Lung (tissue), 12 donors: ENCODE data around the gene PEX16. TPM values are rescaled to one million over a fixed set of nuclear protein-coding genes. Genes with fewer than 3 reads are reported as not detected.

Experiments
- ATAC-seq: fragments of 200-7000 bp; cut with Tn5 transposase; one replicate; pipeline ENCODE4 v1.9.1; 2020; ENCODE audit warnings: moderate number of reproducible peaks; ENCODE audit not compliant: insufficient read depth, low FRiP score
- DNase-seq, 3 donors: peaks; one replicate each; pipeline ENCODE4 v3.0.0-alpha.2; 2013 to 2017
- H3K27ac ChIP-seq, 2 donors: one replicate each; pipeline ENCODE4 v1.5.1; 2013; ENCODE audit warnings: mild to moderate bottlenecking in 2 of 2, moderate library complexity in 2 of 2, control low read depth in 1 of 2, inconsistent platforms in 1 of 2, low read depth in 1 of 2, low read length in 1 of 2
- H3K27me3 ChIP-seq, 3 donors: one replicate each; pipeline ENCODE4 v1.5.1; 2013; ENCODE audit warnings: low read length in 2 of 3; ENCODE audit not compliant: control insufficient read depth in 3 of 3, insufficient read depth in 3 of 3
- H3K36me3 ChIP-seq, 4 donors: one replicate each; pipeline ENCODE4 v1.5.1; 2013; ENCODE audit warnings: low read length in 4 of 4, mild to moderate bottlenecking in 1 of 4, moderate library complexity in 1 of 4; ENCODE audit not compliant: control insufficient read depth in 4 of 4, insufficient read depth in 4 of 4
- H3K4me1 ChIP-seq, 5 donors: one replicate each; pipeline ENCODE4 v1.5.1; 2013; ENCODE audit warnings: low read length in 5 of 5, mild to moderate bottlenecking in 2 of 5, moderate library complexity in 1 of 5; ENCODE audit not compliant: control insufficient read depth in 5 of 5, insufficient read depth in 5 of 5
- H3K4me3 ChIP-seq: one replicate; pipeline ENCODE4 v1.5.1; 2013; ENCODE audit warnings: mild to moderate bottlenecking, control low read depth, moderate library complexity
- H3K9ac ChIP-seq, 2 donors: one replicate each; pipeline ENCODE4 v1.5.1; 2013; ENCODE audit warnings: low read length in 2 of 2, control low read depth in 1 of 2; ENCODE audit not compliant: insufficient read depth in 1 of 2
- H3K9me3 ChIP-seq, 4 donors: one replicate each; pipeline ENCODE4 v1.5.1; 2013; ENCODE audit warnings: low read length in 3 of 4, mild to moderate bottlenecking in 1 of 4, moderate library complexity in 1 of 4; ENCODE audit not compliant: control insufficient read depth in 4 of 4, insufficient read depth in 3 of 4
- CTCF ChIP-seq: IDR thresholded peaks from 2 replicates; pipeline ENCODE4 v1.5.1; 2012; ENCODE audit warnings: mild to moderate bottlenecking; ENCODE audit errors: control extremely low read depth, extremely low read depth
- WGBS, 2 donors: extraction: QIAGEN DNeasy Blood & Tissue Kit; methylation state at CpG; one replicate each; pipeline ENCODE4 v1.1.7; 2013; 5-methylcytosine and 5-hydroxymethylcytosine counted together
- polyA plus RNA-seq, 2 donors: library from polyadenylated mRNA; stranded (reverse); fragments of 200-250 nt; gene quantifications; one replicate each; pipeline ENCODE4 v1.2.1, GENCODE V29; 2013
- total RNA-seq, 2 donors: library from RNA; depleted of rRNA in 1 of 2; stranded (reverse); fragments of >200 nt in 1 of 2; gene quantifications; one replicate each; pipeline ENCODE4 v1.2.1, GENCODE V29; 2014 to 2021
- donor health status: control.
- donor health status: control.
- donor health status: Bipolar disorder and iron deficiency.
- donor health status: healthy.
- donor health status: DM: yes; HTN: yes; CAD: no.

PEX16 gene
- total and polyA plus RNA-seq, 4 donors: 14.2 to 38.2 (median 35.8) TPM

- ATAC-seq (no peak), DNase-seq (peak in 1 of 3 donors; percentile 9)
- no peak overlapping the region for H3K9ac ChIP-seq
- no peaks in the 10 kb centered on the region for H3K9me3 ChIP-seq
- no peak for TF ChIP-seq CTCF
- 49 to 64% methylated on average over 7 of the region's 7 CpGs for WGBS, 2 donors
- H3K4me1 ChIP-seq: peaks cover 0 to 31% (median 4%) of the 10 kb centered on the region in 5 donors
- peaks cover 0 to 15% (median 6%) of the 10 kb centered on the region in 3 donors for H3K27me3 ChIP-seq
- H3K27ac ChIP-seq: no peak overlapping the region
- peaks cover 4 to 16% (median 9%) of the 10 kb centered on the region in 4 donors for H3K36me3 ChIP-seq
- H3K4me3 ChIP-seq: no peak overlapping the region
These were observed 1.4 kb upstream of the PEX16 start for GRCh38 chr11:45918962-45919675.

GRCh38 chr11:45918331-45918941, 759 bp upstream of the PEX16 start:
- DNase-seq (peak; percentile 60 to 71 (median 70)), ATAC-seq (peak; percentile 54)
- TF ChIP-seq CTCF: no peak
- peaks cover 5 to 23% (median 11%) of the 10 kb centered on the region in 4 donors for H3K36me3 ChIP-seq
- H3K9ac ChIP-seq: peak overlapping the region in 1 of 2 donors; percentile 85
- peak overlapping the region; percentile 94 to 95 for H3K27ac ChIP-seq
- H3K4me3 ChIP-seq: peak overlapping the region; percentile 97
- 0 to 1% methylated on average over 38 of the region's 38 CpGs for WGBS, 2 donors
- H3K9me3 ChIP-seq: no peaks in the 10 kb centered on the region
- H3K27me3 ChIP-seq: peaks cover 0 to 10% (median 6%) of the 10 kb centered on the region in 3 donors
- H3K4me1 ChIP-seq: peaks cover 0 to 31% (median 4%) of the 10 kb centered on the region in 5 donors

- WGBS, 2 donors: 4 to 6% methylated on average over 16 of the region's 16 CpGs
- TF ChIP-seq CTCF: no peak
- Histone ChIP-seq H3K27ac (peak overlapping the region; percentile 94 to 95), H3K9me3 (no peaks in the 10 kb centered on the region), H3K9ac (peak overlapping the region; percentile 84), H3K4me3 (peak overlapping the region; percentile 97), H3K4me1 (peaks cover 0 to 24% (median 4%) of the 10 kb centered on the region in 5 donors), H3K36me3 (peaks cover 5 to 29% (median 11%) of the 10 kb centered on the region in 4 donors), H3K27me3 (peaks cover 0 to 7% (median 6%) of the 10 kb centered on the region in 3 donors)
- ATAC-seq (no peak), DNase-seq (no peak)
These were observed 423 bp downstream of the PEX16 start for GRCh38 chr11:45917286-45917622.
